ENCODE data around the gene NTM.

GRCh38 chr11:131546218-131546895 is 175.9 kb downstream of the NTM start:
- TF ChIP-seq CTCF (conservative IDR thresholded peaks at IDR 0.05; ENCODE audit: low read length) = no peak
- no peak for TF ChIP-seq EZH2phosphoT487 (IDR thresholded peaks at IDR 0.05; ENCODE audit: borderline replicate concordance)

Measured in Loucy (cell line).